Stimulated activated CD8-positive, alpha-beta memory T cell treated with anti-CD3 and anti-CD28 coated beads, Interleukin-15, amount 100 ng/mL, for 48 hours (primary cell): ENCODE results near the gene NFASC.

Source experiments
- DNase-seq, 2 donors: peaks; one replicate each; pipeline ENCODE4 v3.0.0-alpha.2; 2020; ENCODE audit warnings: low read depth in 2 of 2

Gene NFASC

GRCh38 chr1:205041998-205042910 is 171.6 kb downstream of the NFASC start:
- no peak for DNase-seq

- no peak for DNase-seq
Measured at GRCh38 chr1:205042911-205043806, 172.5 kb downstream of the NFASC start, which contains the start of gene CNTN2. Gene CNTN2 (plus strand): TSS chr1:205043212. CDS start chr1:205053186, 9,974 bp downstream.

GRCh38 chr1:205043866-205044265 is 173.2 kb downstream of the NFASC start:
- DNase-seq, result no peak

GRCh38 chr1:205044741-205045140 is 174.1 kb downstream of the NFASC start:
- no peak for DNase-seq

GRCh38 chr1:205045146-205045545 is 174.5 kb downstream of the NFASC start:
- DNase-seq, result no peak

GRCh38 chr1:205046870-205047269 is 176.2 kb downstream of the NFASC start:
- DNase-seq, result no peak

GRCh38 chr1:205047764-205048231 is 177.1 kb downstream of the NFASC start:
- no peak for DNase-seq

GRCh38 chr1:205048382-205048781 is 177.7 kb downstream of the NFASC start:
- no peak for DNase-seq

- DNase-seq, result no peak
Measured at GRCh38 chr1:205049479-205049878, 178.8 kb downstream of the NFASC start.

GRCh38 chr1:205052690-205053089 is 182.0 kb downstream of the NFASC start:
- no peak for DNase-seq

- DNase-seq, result no peak
Measured at GRCh38 chr1:205053296-205053695, 182.6 kb downstream of the NFASC start.

GRCh38 chr1:205054013-205054412 is 183.4 kb downstream of the NFASC start:
- DNase-seq, result no peak

- no peak for DNase-seq
Measured at GRCh38 chr1:205056188-205056611, 185.5 kb downstream of the NFASC start.

- DNase-seq, result no peak
Measured at GRCh38 chr1:205056956-205057568, 186.4 kb downstream of the NFASC start.

- DNase-seq, result no peak
Measured at GRCh38 chr1:205057808-205058575, 187.3 kb downstream of the NFASC start.

GRCh38 chr1:205058853-205059252 is 188.2 kb downstream of the NFASC start:
- no peak for DNase-seq

GRCh38 chr1:205059660-205060059 is 189.0 kb downstream of the NFASC start:
- DNase-seq, result no peak

GRCh38 chr1:205060746-205061145 is 190.1 kb downstream of the NFASC start:
- DNase-seq, result no peak

- DNase-seq, result no peak
Measured at GRCh38 chr1:205061227-205061626, 190.6 kb downstream of the NFASC start.

- peak; percentile 29 to 38 for DNase-seq
Measured at GRCh38 chr1:205061665-205062069, 191.0 kb downstream of the NFASC start.

- DNase-seq, result no peak
Measured at GRCh38 chr1:205062319-205062718, 191.7 kb downstream of the NFASC start.
